K562 (cell line): ENCODE data around the gene MFF. TPM values are rescaled to one million over a fixed set of nuclear protein-coding genes. Genes with fewer than 3 reads are reported as not detected.
A peak's percentile ranks its signal among the peaks of the same experiment; 100 is the strongest.

ENCODE experiments used
- DIDO1 ChIP-seq: fragments of 450-650 bp; IDR thresholded peaks from 2 replicates; pipeline ENCODE4 v1.6.1; 2016; ENCODE audit warnings: low read depth, missing biosample characterization, missing genetic modification characterization
- ETS1 ChIP-seq: conservative IDR thresholded peaks from 2 replicates; pipeline ENCODE4 v1.6.1; 2011; ENCODE audit warnings: low read depth, mild to moderate bottlenecking, low read length; ENCODE audit not compliant: control insufficient read depth
- FIP1L1 ChIP-seq: fragments of 200-400 bp; formaldehyde crosslinking; IDR thresholded peaks from 2 replicates; pipeline ENCODE4 v1.6.1; 2018; ENCODE audit warnings: mild to moderate bottlenecking, low read depth, low read length; ENCODE audit not compliant: poor library complexity, severe bottlenecking
- GABPB1 ChIP-seq: sonication (generic); formaldehyde crosslinking; IDR thresholded peaks from 2 replicates; pipeline ENCODE4 v1.8.0; 2022; ENCODE audit warnings: mild to moderate bottlenecking, missing genetic modification reagents
- GTF2E2 ChIP-seq: fragments of 200-800 bp; sonication (Bioruptor generic); IDR thresholded peaks from 2 replicates; pipeline ENCODE4 v1.6.1; 2016; ENCODE audit warnings: missing genetic modification characterization, missing compliant biosample characterization
- KLF6 ChIP-seq: fragments of 250-450 bp; sonication (Bioruptor Pico); IDR thresholded peaks from 2 replicates; pipeline ENCODE4 v1.4.0; 2020; ENCODE audit warnings: mild to moderate bottlenecking, moderate library complexity, borderline replicate concordance
- TOE1 ChIP-seq, 2 experiments: fragments of 450-650 bp in 1 of 2; sonication (generic) in 1 of 2; formaldehyde crosslinking in 1 of 2; IDR thresholded peaks; 2 replicates each; pipeline versions ENCODE4 v1.7.1 to v1.8.0; 2016 to 2022; ENCODE audit warnings: borderline replicate concordance in 2 of 2, mild to moderate bottlenecking in 2 of 2, antibody characterized with exemption in 1 of 2, inconsistent platforms in 1 of 2, low read depth in 1 of 2, missing genetic modification reagents in 1 of 2, moderate library complexity in 1 of 2
- UBTF ChIP-seq, 2 experiments: IDR thresholded peaks; 2 replicates each; pipeline ENCODE4 v1.6.1; 2012; ENCODE audit warnings: improper control_type of control experiment in 2 of 2, low read depth in 2 of 2, low read length in 2 of 2, borderline replicate concordance in 1 of 2
- ZBTB11 ChIP-seq, 3 experiments: fragments of 200-800 bp in 1 of 3; fragments of 250-450 bp in 1 of 3; fragments of 450-650 bp in 1 of 3; sonication (Bioruptor Pico) in 1 of 3; sonication (Bioruptor generic) in 1 of 3; formaldehyde crosslinking in 1 of 3; IDR thresholded peaks; 2 replicates each; pipeline versions ENCODE4 v1.6.1 to v1.8.0; 2016 to 2022; ENCODE audit warnings: mild to moderate bottlenecking in 2 of 3, missing genetic modification characterization in 2 of 3, missing compliant biosample characterization in 1 of 3, moderate library complexity in 1 of 3
- ZBTB9 ChIP-seq: fragments of 450-650 bp; formaldehyde crosslinking; IDR thresholded peaks from 2 replicates; pipeline ENCODE4 v1.4.0; 2020; ENCODE audit warnings: mild to moderate bottlenecking, moderate library complexity
- ZNF232 ChIP-seq: sonication (generic); formaldehyde crosslinking; IDR thresholded peaks from 2 replicates; pipeline ENCODE4 v1.8.0; 2022; ENCODE audit warnings: mild to moderate bottlenecking, missing genetic modification reagents
- polyA plus RNA-seq, 8 experiments: library from polyadenylated mRNA; depleted of rRNA in 4 of 8; stranded (reverse) in 5 of 8; unstranded in 3 of 8; fragments of >200 nt; fragmentation: Nextera tagmentation in 2 of 8; fragmentation: Illumina TruSeq in 1 of 8; extraction: Ambion mirVana in 2 of 8; extraction: Trizol in 1 of 8; gene quantifications; 2 replicates each; pipeline versions ENCODE4 v1.2.1 to v1.2.3, GENCODE V29; 2011 to 2014; ENCODE audit warnings: inconsistent platforms in 1 of 8, missing spikeins in 1 of 8
- total RNA-seq, 7 experiments: library from RNA; depleted of rRNA in 6 of 7; stranded (reverse); fragments of >200 nt in 6 of 7; fragmentation: Illumina TruSeq in 2 of 7; extraction: Trizol in 2 of 7; gene quantifications; 2 replicates each; pipeline versions ENCODE4 v1.2.1 to v1.2.3, GENCODE V29; 2011 to 2021; ENCODE audit warnings: low replicate concordance in 1 of 7
- TF ChIP-seq, protein P1 (sequence below): fragments of 250-450 bp; sonication (Bioruptor Pico); IDR thresholded peaks from 2 replicates; pipeline ENCODE4 v1.5.0; 2022; ENCODE audit warnings: mild to moderate bottlenecking

MFF gene
- total and polyA plus RNA-seq, 9 of the 15 experiments (the other 6 are each of a cell fraction or from before 2014, with no cell fraction given): 9.4 to 75.4 (median 55.7) TPM

- 0 out of 6 replicates have a peak, but pooled peaks of 1 of the 3 experiments have one; percentile 19 for TF ChIP-seq ZBTB11 (CRISPR knock-in tag; IDR thresholded peaks at IDR 0.05)
- peak; percentile 81 for TF ChIP-seq GABPB1 (CRISPR knock-in tag)
- peak; percentile 76 for TF ChIP-seq FIP1L1
- TF ChIP-seq ZNF232 (CRISPR knock-in tag): peak; percentile 90
- peak in 1 of 2 experiments; percentile 38; a peak in 1 of 4 replicates for TF ChIP-seq UBTF (IDR thresholded peaks at IDR 0.05; ENCODE audit: borderline replicate concordance in 1 of 2, low read depth in 2 of 2, low read length in 2 of 2)
- TF ChIP-seq DIDO1 (tag): peak; percentile 55; the same call in 1 of the 2 replicates
- no peak for TF ChIP-seq KLF6 (CRISPR knock-in tag)
- TF ChIP-seq GTF2E2: peak; percentile 46; the same call in 1 of the 2 replicates
- TF ChIP-seq, protein P1, sequence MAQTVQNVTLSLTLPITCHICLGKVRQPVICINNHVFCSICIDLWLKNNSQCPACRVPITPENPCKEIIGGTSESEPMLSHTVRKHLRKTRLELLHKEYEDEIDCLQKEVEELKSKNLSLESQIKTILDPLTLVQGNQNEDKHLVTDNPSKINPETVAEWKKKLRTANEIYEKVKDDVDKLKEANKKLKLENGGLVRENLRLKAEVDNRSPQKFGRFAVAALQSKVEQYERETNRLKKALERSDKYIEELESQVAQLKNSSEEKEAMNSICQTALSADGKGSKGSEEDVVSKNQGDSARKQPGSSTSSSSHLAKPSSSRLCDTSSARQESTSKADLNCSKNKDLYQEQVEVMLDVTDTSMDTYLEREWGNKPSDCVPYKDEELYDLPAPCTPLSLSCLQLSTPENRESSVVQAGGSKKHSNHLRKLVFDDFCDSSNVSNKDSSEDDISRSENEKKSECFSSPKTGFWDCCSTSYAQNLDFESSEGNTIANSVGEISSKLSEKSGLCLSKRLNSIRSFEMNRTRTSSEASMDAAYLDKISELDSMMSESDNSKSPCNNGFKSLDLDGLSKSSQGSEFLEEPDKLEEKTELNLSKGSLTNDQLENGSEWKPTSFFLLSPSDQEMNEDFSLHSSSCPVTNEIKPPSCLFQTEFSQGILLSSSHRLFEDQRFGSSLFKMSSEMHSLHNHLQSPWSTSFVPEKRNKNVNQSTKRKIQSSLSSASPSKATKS (CRISPR knock-in tag): no peak
- TF ChIP-seq ZBTB9 (CRISPR knock-in tag): peak; percentile 69; the same call in 1 of the 2 replicates
- TF ChIP-seq TOE1 (IDR thresholded peaks at IDR 0.05; ENCODE audit: borderline replicate concordance): peak; percentile 96
- 0 out of 2 replicates have a peak, but pooled peaks have one; percentile 28 for TF ChIP-seq TOE1 (CRISPR knock-in tag; IDR thresholded peaks at IDR 0.05; ENCODE audit: borderline replicate concordance, low read depth)
- TF ChIP-seq ETS1: peak; percentile 68; the same call in 1 of the 2 replicates
Observed at GRCh38 chr2:227324995-227325838, at the start of gene MFF (continued).
